Measurements from ENCODE around the gene DPP9. TPM values are rescaled to one million over a fixed set of nuclear protein-coding genes. Genes with fewer than 3 reads are reported as not detected.

The DPP9 gene
- polyA plus RNA-seq, 1 of the 3 experiments (the other 2 are of a cell fraction): 17.1 TPM

DNA sequence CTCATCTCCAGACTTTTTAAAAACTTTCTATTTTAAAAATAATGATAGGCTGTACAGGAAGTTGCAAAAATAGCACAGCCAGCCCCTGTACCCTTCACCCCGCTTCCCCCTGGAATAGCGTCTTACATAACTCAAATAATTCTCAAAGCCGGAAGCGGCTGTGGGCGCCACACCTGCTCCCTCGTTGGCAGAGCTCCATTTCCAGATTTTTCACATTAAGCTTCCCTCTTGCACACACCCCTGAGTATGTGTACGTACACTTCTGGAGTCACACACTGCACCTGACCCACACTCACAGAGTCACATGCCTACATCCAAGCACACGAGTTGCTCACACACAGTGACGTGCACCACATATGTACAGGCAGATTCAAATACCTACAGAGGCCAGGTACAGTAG, 24.9 kb upstream of the DPP9 start:
- H3K4me1 ChIP-seq (ENCODE audit: control insufficient read depth in 1 of 2, insufficient read depth in 2 of 2, low read depth in 1 of 2, low read length in 1 of 2): peaks cover 5 to 8% of the 10 kb centered on the region in 2 experiments; a peak in 2 of 4 replicates
- H4K20me1 ChIP-seq (ENCODE audit: insufficient read depth): no peaks in the 10 kb centered on the region
- H3K27ac ChIP-seq (ENCODE audit: low read depth in 2 of 2, low read length in 1 of 2): no peak overlapping the region
- no peaks in the 10 kb centered on the region for H3K36me3 ChIP-seq (replicated peaks in 1 of 2; ENCODE audit: control insufficient read depth in 1 of 2, insufficient read depth in 2 of 2, low read length in 1 of 2)
- no peaks in the 10 kb centered on the region for H3K9me3 ChIP-seq
- H2AFZ ChIP-seq (ENCODE audit: low read depth): no peak overlapping the region
- H3K4me2 ChIP-seq: no peak overlapping the region
- TF ChIP-seq TCF12 (IDR thresholded peaks at IDR 0.05) (no peak), EP300 (IDR thresholded peaks at IDR 0.05; ENCODE audit: borderline replicate concordance in 1 of 2, low read depth in 1 of 2, low read length in 1 of 2) (no peak), NRF1 (IDR thresholded peaks at IDR 0.05; ENCODE audit: low read depth, low read length) (no peak), TEAD4 (IDR thresholded peaks at IDR 0.05; ENCODE audit: borderline replicate concordance, insufficient read depth) (no peak), EZH2phosphoT487 (IDR thresholded peaks at IDR 0.05; ENCODE audit: borderline replicate concordance, low read depth) (no peak), JUND (IDR thresholded peaks at IDR 0.05) (no peak)
- TF ChIP-seq, protein P1, sequence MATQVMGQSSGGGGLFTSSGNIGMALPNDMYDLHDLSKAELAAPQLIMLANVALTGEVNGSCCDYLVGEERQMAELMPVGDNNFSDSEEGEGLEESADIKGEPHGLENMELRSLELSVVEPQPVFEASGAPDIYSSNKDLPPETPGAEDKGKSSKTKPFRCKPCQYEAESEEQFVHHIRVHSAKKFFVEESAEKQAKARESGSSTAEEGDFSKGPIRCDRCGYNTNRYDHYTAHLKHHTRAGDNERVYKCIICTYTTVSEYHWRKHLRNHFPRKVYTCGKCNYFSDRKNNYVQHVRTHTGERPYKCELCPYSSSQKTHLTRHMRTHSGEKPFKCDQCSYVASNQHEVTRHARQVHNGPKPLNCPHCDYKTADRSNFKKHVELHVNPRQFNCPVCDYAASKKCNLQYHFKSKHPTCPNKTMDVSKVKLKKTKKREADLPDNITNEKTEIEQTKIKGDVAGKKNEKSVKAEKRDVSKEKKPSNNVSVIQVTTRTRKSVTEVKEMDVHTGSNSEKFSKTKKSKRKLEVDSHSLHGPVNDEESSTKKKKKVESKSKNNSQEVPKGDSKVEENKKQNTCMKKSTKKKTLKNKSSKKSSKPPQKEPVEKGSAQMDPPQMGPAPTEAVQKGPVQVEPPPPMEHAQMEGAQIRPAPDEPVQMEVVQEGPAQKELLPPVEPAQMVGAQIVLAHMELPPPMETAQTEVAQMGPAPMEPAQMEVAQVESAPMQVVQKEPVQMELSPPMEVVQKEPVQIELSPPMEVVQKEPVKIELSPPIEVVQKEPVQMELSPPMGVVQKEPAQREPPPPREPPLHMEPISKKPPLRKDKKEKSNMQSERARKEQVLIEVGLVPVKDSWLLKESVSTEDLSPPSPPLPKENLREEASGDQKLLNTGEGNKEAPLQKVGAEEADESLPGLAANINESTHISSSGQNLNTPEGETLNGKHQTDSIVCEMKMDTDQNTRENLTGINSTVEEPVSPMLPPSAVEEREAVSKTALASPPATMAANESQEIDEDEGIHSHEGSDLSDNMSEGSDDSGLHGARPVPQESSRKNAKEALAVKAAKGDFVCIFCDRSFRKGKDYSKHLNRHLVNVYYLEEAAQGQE (IDR thresholded peaks at IDR 0.05; ENCODE audit: low read depth, low read length): no peak
- no peak overlapping the region for H3K4me3 ChIP-seq (ENCODE audit: low read depth in 2 of 2, low read length in 1 of 2)
- H3F3A ChIP-seq (replicated peaks; ENCODE audit: insufficient read depth): peaks cover 13% of the 10 kb centered on the region
- DNase-seq: no peak
- H3K9ac ChIP-seq: no peak overlapping the region
- no peaks in the 10 kb centered on the region for H3K27me3 ChIP-seq (ENCODE audit: insufficient read depth)
- no peaks in the 10 kb centered on the region for H3K9me2 ChIP-seq
- WGBS (ENCODE audit: low lambda C conversion rate): 73% methylated on average over 9 of the region's 9 CpGs
- no peaks in the 10 kb centered on the region for H3K79me2 ChIP-seq (ENCODE audit: insufficient read depth)
- POLR2A ChIA-PET: no interaction called here
- CTCF ChIA-PET: interaction anchor here (0.6 to 2.6 kb wide), 4 partner anchors 16 to 794 kb away, joined by 3 to 11 read pairs (median 4); partner anchors contain the start of gene FEM1A

- Histone ChIP-seq H3K4me3 (ENCODE audit: low read depth in 2 of 2, low read length in 1 of 2) (no peak overlapping the region), H3K36me3 (replicated peaks in 1 of 2; ENCODE audit: control insufficient read depth in 1 of 2, insufficient read depth in 2 of 2, low read length in 1 of 2) (no peaks in the 10 kb centered on the region), H3K4me1 (ENCODE audit: control insufficient read depth in 1 of 2, insufficient read depth in 2 of 2, low read depth in 1 of 2, low read length in 1 of 2) (peaks cover 5 to 12% of the 10 kb centered on the region in 2 experiments; a peak in 2 of 4 replicates), H3F3A (replicated peaks; ENCODE audit: insufficient read depth) (peaks cover 13% of the 10 kb centered on the region), H3K9me2 (no peaks in the 10 kb centered on the region), H3K27ac (ENCODE audit: low read depth in 2 of 2, low read length in 1 of 2) (no peak overlapping the region), H3K9ac (no peak overlapping the region), H4K20me1 (ENCODE audit: insufficient read depth) (no peaks in the 10 kb centered on the region), H3K9me3 (no peaks in the 10 kb centered on the region), H3K27me3 (ENCODE audit: insufficient read depth) (no peaks in the 10 kb centered on the region), H3K4me2 (no peak overlapping the region), H2AFZ (ENCODE audit: low read depth) (no peak overlapping the region), H3K79me2 (ENCODE audit: insufficient read depth) (no peaks in the 10 kb centered on the region)
- 60% methylated on average over 11 of the region's 11 CpGs for WGBS (ENCODE audit: low lambda C conversion rate)
- ChIA-PET POLR2A (no interaction called here), CTCF (interaction anchor here (0.8 to 2.6 kb wide), 2 partner anchors 17 to 43 kb away, joined by 3 to 11 read pairs; partner anchors contain the start of gene FEM1A)
- no peak for DNase-seq
- TF ChIP-seq FOSL2 (IDR thresholded peaks at IDR 0.05; ENCODE audit: borderline replicate concordance, low read depth) (no peak), TAF1 (IDR thresholded peaks at IDR 0.05; ENCODE audit: borderline replicate concordance, low read depth, low read length) (no peak), PBX3 (IDR thresholded peaks at IDR 0.05) (no peak), GATA2 (CRISPR knock-in tag; IDR thresholded peaks at IDR 0.05) (no peak), CTCF (IDR thresholded peaks at IDR 0.05) (no peak), TEAD4 (IDR thresholded peaks at IDR 0.05; ENCODE audit: borderline replicate concordance, insufficient read depth) (no peak), FOXJ3 (CRISPR knock-in tag; IDR thresholded peaks at IDR 0.05) (no peak)
- TF ChIP-seq, protein P2, sequence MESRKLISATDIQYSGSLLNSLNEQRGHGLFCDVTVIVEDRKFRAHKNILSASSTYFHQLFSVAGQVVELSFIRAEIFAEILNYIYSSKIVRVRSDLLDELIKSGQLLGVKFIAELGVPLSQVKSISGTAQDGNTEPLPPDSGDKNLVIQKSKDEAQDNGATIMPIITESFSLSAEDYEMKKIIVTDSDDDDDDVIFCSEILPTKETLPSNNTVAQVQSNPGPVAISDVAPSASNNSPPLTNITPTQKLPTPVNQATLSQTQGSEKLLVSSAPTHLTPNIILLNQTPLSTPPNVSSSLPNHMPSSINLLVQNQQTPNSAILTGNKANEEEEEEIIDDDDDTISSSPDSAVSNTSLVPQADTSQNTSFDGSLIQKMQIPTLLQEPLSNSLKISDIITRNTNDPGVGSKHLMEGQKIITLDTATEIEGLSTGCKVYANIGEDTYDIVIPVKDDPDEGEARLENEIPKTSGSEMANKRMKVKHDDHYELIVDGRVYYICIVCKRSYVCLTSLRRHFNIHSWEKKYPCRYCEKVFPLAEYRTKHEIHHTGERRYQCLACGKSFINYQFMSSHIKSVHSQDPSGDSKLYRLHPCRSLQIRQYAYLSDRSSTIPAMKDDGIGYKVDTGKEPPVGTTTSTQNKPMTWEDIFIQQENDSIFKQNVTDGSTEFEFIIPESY (IDR thresholded peaks at IDR 0.05; ENCODE audit: borderline replicate concordance, low read depth): no peak
- TF ChIP-seq, protein P1 (IDR thresholded peaks at IDR 0.05; ENCODE audit: low read depth, low read length): no peak
Observed at GRCh38 chr19:4748185-4748584, 24.5 kb upstream of the DPP9 start.
